H9 (cell line): ENCODE measurements around the gene PLXNB1. TPM values are rescaled to one million over a fixed set of nuclear protein-coding genes. Genes with fewer than 3 reads are reported as not detected.

ENCODE experiments used
- DNase-seq: peaks from one replicate; pipeline ENCODE4 v3.0.0-alpha.2; 2017
- H2AFZ ChIP-seq: one replicate; pipeline ENCODE4 v1.6.1; 2013; ENCODE audit warnings: mild to moderate bottlenecking, low read length, control low read depth, moderate library complexity
- H2AK5ac ChIP-seq: 2 replicates; pipeline ENCODE4 v1.6.1; 2013; ENCODE audit warnings: low read length, control low read depth, mixed read lengths; ENCODE audit not compliant: insufficient read length
- H2BK120ac ChIP-seq: one replicate; pipeline ENCODE4 v1.6.1; 2013; ENCODE audit warnings: low read depth, mild to moderate bottlenecking, low read length, control low read depth, inconsistent platforms; ENCODE audit not compliant: poor library complexity, severe bottlenecking
- H2BK12ac ChIP-seq: 2 replicates; pipeline ENCODE4 v1.6.1; 2013; ENCODE audit warnings: low read length, control low read depth, mixed read lengths, low read depth; ENCODE audit not compliant: insufficient read length
- H2BK15ac ChIP-seq: 2 replicates; pipeline ENCODE4 v1.6.1; 2013; ENCODE audit warnings: low read depth, low read length, control low read depth
- H2BK20ac ChIP-seq: one replicate; pipeline ENCODE4 v1.6.1; 2013; ENCODE audit warnings: low read depth, mild to moderate bottlenecking, low read length, control low read depth, inconsistent platforms; ENCODE audit not compliant: poor library complexity, severe bottlenecking
- H2BK5ac ChIP-seq: 2 replicates; pipeline ENCODE4 v1.6.1; 2013; ENCODE audit warnings: low read length, control low read depth, mixed read lengths; ENCODE audit not compliant: insufficient read length
- H3K14ac ChIP-seq: 2 replicates; pipeline ENCODE4 v1.6.1; 2013; ENCODE audit warnings: low read length, control low read depth; ENCODE audit not compliant: insufficient read depth
- H3K18ac ChIP-seq: 2 replicates; pipeline ENCODE4 v1.6.1; 2013; ENCODE audit warnings: low read depth, mild to moderate bottlenecking, mixed read lengths, low read length, control low read depth; ENCODE audit not compliant: insufficient read length
- H3K23ac ChIP-seq: 2 replicates; pipeline ENCODE4 v1.6.1; 2013; ENCODE audit warnings: low read length, control low read depth, mixed read lengths, low read depth; ENCODE audit not compliant: insufficient read length
- H3K23me2 ChIP-seq: 2 replicates; pipeline ENCODE4 v1.6.1; 2013; ENCODE audit warnings: low read depth, mild to moderate bottlenecking, mixed read lengths, low read length, control low read depth; ENCODE audit not compliant: insufficient read length, poor library complexity, severe bottlenecking
- H3K27ac ChIP-seq: 2 replicates; pipeline ENCODE4 v1.5.1; 2013; ENCODE audit warnings: low read length, control low read depth, mixed read lengths, low read depth; ENCODE audit not compliant: insufficient read length
- H3K27me3 ChIP-seq: 2 replicates; pipeline ENCODE4 v1.6.1; 2013; ENCODE audit warnings: low read length, control low read depth, inconsistent platforms; ENCODE audit not compliant: insufficient read depth
- H3K4ac ChIP-seq: 2 replicates; pipeline ENCODE4 v1.6.1; 2013; ENCODE audit warnings: low read depth, mild to moderate bottlenecking, control low read depth, inconsistent platforms, low read length, moderate library complexity
- H3K4me1 ChIP-seq: 2 replicates; pipeline ENCODE4 v1.6.1; 2013; ENCODE audit warnings: low read length, control low read depth, inconsistent platforms; ENCODE audit not compliant: insufficient read depth
- H3K4me2 ChIP-seq: 2 replicates; pipeline ENCODE4 v1.6.1; 2013; ENCODE audit warnings: low read length, control low read depth, mixed read lengths; ENCODE audit not compliant: insufficient read length, insufficient read depth
- H3K56ac ChIP-seq: 2 replicates; pipeline ENCODE4 v1.6.1; 2013; ENCODE audit warnings: low read depth, mild to moderate bottlenecking, mixed read lengths, low read length, control low read depth; ENCODE audit not compliant: insufficient read length
- H3K79me1 ChIP-seq: 2 replicates; pipeline ENCODE4 v1.6.1; 2013; ENCODE audit warnings: low read depth, mild to moderate bottlenecking, moderate library complexity, low read length, control low read depth, inconsistent platforms; ENCODE audit not compliant: insufficient read depth, poor library complexity, severe bottlenecking
- H3K79me2 ChIP-seq: 2 replicates; pipeline ENCODE4 v1.6.1; 2013; ENCODE audit warnings: low read length, control low read depth, inconsistent platforms; ENCODE audit not compliant: insufficient read depth
- H3K9ac ChIP-seq: 2 replicates; pipeline ENCODE4 v1.6.1; 2013; ENCODE audit warnings: low read length, control low read depth, mixed read lengths; ENCODE audit not compliant: insufficient read length; ENCODE audit errors: extremely low read depth
- H3K9me3 ChIP-seq: one replicate; pipeline ENCODE4 v1.6.1; 2013; ENCODE audit warnings: low read depth, low read length, inconsistent platforms; ENCODE audit not compliant: control insufficient read depth
- H3T11ph ChIP-seq: one replicate; pipeline ENCODE4 v1.6.1; 2013; ENCODE audit warnings: mild to moderate bottlenecking, low read length, control low read depth, inconsistent platforms
- H4K20me1 ChIP-seq: one replicate; pipeline ENCODE4 v1.6.1; 2013; ENCODE audit not compliant: control insufficient read depth, insufficient read length, insufficient read depth
- H4K5ac ChIP-seq: 2 replicates; pipeline ENCODE4 v1.6.1; 2013; ENCODE audit warnings: low read depth, mild to moderate bottlenecking, mixed read lengths, low read length, control low read depth; ENCODE audit not compliant: insufficient read length
- H4K8ac ChIP-seq: replicated peaks from 2 replicates; pipeline ENCODE4 v1.6.1; 2013; ENCODE audit warnings: low read length, control low read depth, mixed read lengths, low read depth; ENCODE audit not compliant: insufficient read length
- H4K91ac ChIP-seq: 2 replicates; pipeline ENCODE4 v1.6.1; 2013; ENCODE audit warnings: low read depth, mild to moderate bottlenecking, moderate library complexity, mixed read lengths, low read length, control low read depth; ENCODE audit not compliant: insufficient read length
- H3K27ac Mint-ChIP-seq, 3 experiments: 2 replicates in 2 of 3; 3 replicates in 1 of 3; pipeline ENCODE4 v1.8.0; 2020 to 2021; ENCODE audit warnings: mixed read lengths in 3 of 3, mild to moderate bottlenecking in 1 of 3, moderate library complexity in 1 of 3
- H3K27me3 Mint-ChIP-seq: 2 replicates; pipeline ENCODE4 v1.8.0; 2021; ENCODE audit warnings: low read depth, mild to moderate bottlenecking, moderate library complexity, mixed read lengths
- H3K36me3 Mint-ChIP-seq, 3 experiments: 2 replicates in 2 of 3; 3 replicates in 1 of 3; pipeline ENCODE4 v1.8.0; 2020 to 2021; ENCODE audit warnings: low read depth in 3 of 3, mixed read lengths in 3 of 3; ENCODE audit not compliant: insufficient read depth in 1 of 3
- H3K4me1 Mint-ChIP-seq, 2 experiments: 2 replicates each; pipeline ENCODE4 v1.8.0; 2020; ENCODE audit warnings: mixed read lengths in 2 of 2
- H3K4me3 Mint-ChIP-seq, 2 experiments: 2 replicates in 1 of 2; 3 replicates in 1 of 2; pipeline ENCODE4 v1.8.0; 2020 to 2021; ENCODE audit warnings: mild to moderate bottlenecking in 2 of 2, mixed read lengths in 2 of 2, moderate library complexity in 1 of 2
- H3K9me3 Mint-ChIP-seq, 2 experiments: 2 replicates in 1 of 2; 3 replicates in 1 of 2; pipeline ENCODE4 v1.8.0; 2020; ENCODE audit warnings: mild to moderate bottlenecking in 2 of 2, mixed read lengths in 2 of 2, moderate library complexity in 1 of 2
- WGBS: extraction: QIAGEN DNeasy Blood & Tissue Kit; methylation state at CpG from one replicate; pipeline ENCODE4 v1.1.7; 2013; ENCODE audit warnings: missing lambda C conversion rate, low lambda C conversion rate, mixed read lengths; ENCODE audit not compliant: insufficient read length; ENCODE audit errors: extremely low coverage; 5-methylcytosine and 5-hydroxymethylcytosine counted together
- total RNA-seq: library from RNA; stranded (reverse); gene quantifications from 2 replicates; pipeline ENCODE4 v1.2.1, GENCODE V29; 2021
- TF ChIP-seq, protein P1 (sequence below): fragments of 200-600 bp; sonication (generic); conservative IDR thresholded peaks from 3 replicates; pipeline ENCODE4 v1.8.0; 2021; ENCODE audit warnings: antibody characterized with exemption, mild to moderate bottlenecking

The PLXNB1 gene
- total RNA-seq, 1 experiment from 2014 or later = 184 TPM

GRCh38 chr3:48435774-48436476 lies 6.0 kb upstream of the PLXNB1 start:
- H3K4me1 Mint-ChIP-seq = peaks cover 25 to 29% of the 10 kb centered on the region in 2 experiments
- Histone ChIP-seq H3K27ac (no peak overlapping the region), H2BK12ac (no peak overlapping the region), H3K4ac (no peak overlapping the region), H3K27me3 (no peaks in the 10 kb centered on the region), H3K23ac (no peak overlapping the region), H3K79me2 (peaks cover 4% of the 10 kb centered on the region; the same call in 1 of the 2 replicates), H3K9me3 (no peaks in the 10 kb centered on the region), H3K9ac (no peak overlapping the region), H3T11ph (no peak overlapping the region), H4K5ac (no peak overlapping the region), H2AK5ac (no peak overlapping the region), H4K8ac (no peak overlapping the region), H3K4me1 (peaks cover 3% of the 10 kb centered on the region; the same call in 1 of the 2 replicates), H2AFZ (no peak overlapping the region), H3K14ac (no peak overlapping the region), H3K79me1 (no peaks in the 10 kb centered on the region), H4K91ac (no peak overlapping the region), H3K4me2 (no peak overlapping the region), H2BK120ac (no peak overlapping the region), H2BK15ac (no peak overlapping the region), H3K18ac (no peak overlapping the region), H4K20me1 (no peaks in the 10 kb centered on the region), H3K23me2 (no peaks in the 10 kb centered on the region), H3K56ac (no peak overlapping the region), H2BK5ac (no peak overlapping the region), H2BK20ac (no peak overlapping the region)
- no peaks in the 10 kb centered on the region for H3K9me3 Mint-ChIP-seq
- H3K27me3 Mint-ChIP-seq = no peaks in the 10 kb centered on the region
- TF ChIP-seq, protein P1, sequence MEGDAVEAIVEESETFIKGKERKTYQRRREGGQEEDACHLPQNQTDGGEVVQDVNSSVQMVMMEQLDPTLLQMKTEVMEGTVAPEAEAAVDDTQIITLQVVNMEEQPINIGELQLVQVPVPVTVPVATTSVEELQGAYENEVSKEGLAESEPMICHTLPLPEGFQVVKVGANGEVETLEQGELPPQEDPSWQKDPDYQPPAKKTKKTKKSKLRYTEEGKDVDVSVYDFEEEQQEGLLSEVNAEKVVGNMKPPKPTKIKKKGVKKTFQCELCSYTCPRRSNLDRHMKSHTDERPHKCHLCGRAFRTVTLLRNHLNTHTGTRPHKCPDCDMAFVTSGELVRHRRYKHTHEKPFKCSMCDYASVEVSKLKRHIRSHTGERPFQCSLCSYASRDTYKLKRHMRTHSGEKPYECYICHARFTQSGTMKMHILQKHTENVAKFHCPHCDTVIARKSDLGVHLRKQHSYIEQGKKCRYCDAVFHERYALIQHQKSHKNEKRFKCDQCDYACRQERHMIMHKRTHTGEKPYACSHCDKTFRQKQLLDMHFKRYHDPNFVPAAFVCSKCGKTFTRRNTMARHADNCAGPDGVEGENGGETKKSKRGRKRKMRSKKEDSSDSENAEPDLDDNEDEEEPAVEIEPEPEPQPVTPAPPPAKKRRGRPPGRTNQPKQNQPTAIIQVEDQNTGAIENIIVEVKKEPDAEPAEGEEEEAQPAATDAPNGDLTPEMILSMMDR = peak; percentile 100
- no peak overlapping the region for H3K27ac Mint-ChIP-seq
- H3K4me3 Mint-ChIP-seq = no peak overlapping the region
- peaks cover 21 to 51% (median 38%) of the 10 kb centered on the region in 3 experiments; a peak in 6 of 7 replicates for H3K36me3 Mint-ChIP-seq
- peak; percentile 92 for DNase-seq
- WGBS = no CpG with 5 or more reads among the region's 7 CpGs
